Measurements from ENCODE around the gene CDC42SE1.

CDC42SE1 gene

GRCh38 chr1:151051356-151052009 lies 7.9 kb downstream of the CDC42SE1 start:
- no peak overlapping the region for H3K4me2 ChIP-seq (ENCODE audit: low read length)
- no peak overlapping the region for H3K14ac ChIP-seq (ENCODE audit: low read length)
- H3K79me1 ChIP-seq (ENCODE audit: low read length) = peaks cover 8% of the 10 kb centered on the region
- no peak overlapping the region for H3K23ac ChIP-seq (ENCODE audit: low read length)
- H4K8ac ChIP-seq (ENCODE audit: low read depth, low read length) = no peak overlapping the region
- no peak for DNase-seq
- H3K18ac ChIP-seq (ENCODE audit: low read length) = no peak overlapping the region
- H4K12ac ChIP-seq (ENCODE audit: low read depth, low read length) = no peak overlapping the region
- no peaks in the 10 kb centered on the region for H3K27me3 ChIP-seq (ENCODE audit: insufficient read depth, low read length)
- H3K79me2 ChIP-seq (ENCODE audit: control insufficient read depth, insufficient read depth, low read length, poor library complexity) = peaks cover 12% of the 10 kb centered on the region
- no peak overlapping the region for H3K4ac ChIP-seq (ENCODE audit: low read depth, low read length)
- H2BK12ac ChIP-seq (ENCODE audit: low read length) = no peak overlapping the region
- no peak overlapping the region for H3K27ac ChIP-seq (ENCODE audit: low read depth, low read length)
- H2BK5ac ChIP-seq (ENCODE audit: low read depth, low read length, poor library complexity) = no peak overlapping the region
- H2AFZ ChIP-seq (ENCODE audit: insufficient read depth, low read length, poor library complexity) = no peak overlapping the region
- H4K91ac ChIP-seq (ENCODE audit: low read depth, low read length) = no peak overlapping the region
- peaks cover 26 to 49% of the 10 kb centered on the region in 2 experiments for H3K36me3 ChIP-seq (ENCODE audit: control insufficient read depth in 1 of 2, insufficient read depth in 2 of 2, low read length in 2 of 2)
- H3K4me3 ChIP-seq (ENCODE audit: low read depth, low read length) = no peak overlapping the region
- WGBS (ENCODE audit: extremely low coverage, insufficient coverage, insufficient read length) = no CpG with 5 or more reads among the region's 2 CpGs
- H2AK5ac ChIP-seq (ENCODE audit: low read length) = no peak overlapping the region
- H3K4me1 ChIP-seq (ENCODE audit: control insufficient read depth in 1 of 2, insufficient read depth in 2 of 2, low read length in 2 of 2) = peaks cover 4 to 12% of the 10 kb centered on the region in 2 experiments
- no peak overlapping the region for H3K9ac ChIP-seq (ENCODE audit: low read length)
- no peak overlapping the region for H2BK120ac ChIP-seq (ENCODE audit: insufficient read depth, low read length, poor library complexity)
- no peaks in the 10 kb centered on the region for H3K9me3 ChIP-seq (ENCODE audit: insufficient read depth, low read depth, low read length)

GRCh38 chr1:151050051-151050688 lies 9.3 kb downstream of the CDC42SE1 start:
- Histone ChIP-seq H4K91ac (ENCODE audit: low read depth, low read length) (no peak overlapping the region), H3K79me2 (ENCODE audit: control insufficient read depth, insufficient read depth, low read length, poor library complexity) (peaks cover 7% of the 10 kb centered on the region), H3K9me3 (ENCODE audit: insufficient read depth, low read depth, low read length) (no peaks in the 10 kb centered on the region), H4K8ac (ENCODE audit: low read depth, low read length) (no peak overlapping the region), H3K14ac (ENCODE audit: low read length) (no peak overlapping the region), H3K9ac (ENCODE audit: low read length) (no peak overlapping the region), H3K4me3 (ENCODE audit: low read depth, low read length) (no peak overlapping the region), H3K4me1 (ENCODE audit: control insufficient read depth in 1 of 2, insufficient read depth in 2 of 2, low read length in 2 of 2) (peaks cover 2 to 5% of the 10 kb centered on the region in 2 experiments), H4K12ac (ENCODE audit: low read depth, low read length) (no peak overlapping the region), H3K4me2 (ENCODE audit: low read length) (no peak overlapping the region), H3K27ac (ENCODE audit: low read depth, low read length) (no peak overlapping the region), H3K23ac (ENCODE audit: low read length) (no peak overlapping the region), H2BK12ac (ENCODE audit: low read length) (no peak overlapping the region), H3K79me1 (ENCODE audit: low read length) (peaks cover 8% of the 10 kb centered on the region), H2AFZ (ENCODE audit: insufficient read depth, low read length, poor library complexity) (no peak overlapping the region), H2AK5ac (ENCODE audit: low read length) (no peak overlapping the region), H3K36me3 (ENCODE audit: control insufficient read depth in 1 of 2, insufficient read depth in 2 of 2, low read length in 2 of 2) (peaks cover 19 to 35% of the 10 kb centered on the region in 2 experiments), H3K27me3 (ENCODE audit: insufficient read depth, low read length) (no peaks in the 10 kb centered on the region), H2BK120ac (ENCODE audit: insufficient read depth, low read length, poor library complexity) (no peak overlapping the region), H2BK5ac (ENCODE audit: low read depth, low read length, poor library complexity) (no peak overlapping the region), H3K18ac (ENCODE audit: low read length) (no peak overlapping the region), H3K4ac (ENCODE audit: low read depth, low read length) (no peak overlapping the region)
- WGBS (ENCODE audit: extremely low coverage, insufficient coverage, insufficient read length) = no CpG with 5 or more reads among the region's 2 CpGs
- no peak for DNase-seq

GRCh38 chr1:151049458-151049857 lies 10.0 kb downstream of the CDC42SE1 start:
- Histone ChIP-seq H3K18ac (ENCODE audit: low read length) (no peak overlapping the region), H4K91ac (ENCODE audit: low read depth, low read length) (no peak overlapping the region), H3K4me3 (ENCODE audit: low read depth, low read length) (no peak overlapping the region), H2BK5ac (ENCODE audit: low read depth, low read length, poor library complexity) (no peak overlapping the region), H3K4me2 (ENCODE audit: low read length) (no peak overlapping the region), H3K23ac (ENCODE audit: low read length) (no peak overlapping the region), H4K12ac (ENCODE audit: low read depth, low read length) (no peak overlapping the region), H3K4me1 (ENCODE audit: control insufficient read depth in 1 of 2, insufficient read depth in 2 of 2, low read length in 2 of 2) (peaks cover 2 to 5% of the 10 kb centered on the region in 2 experiments), H2BK120ac (ENCODE audit: insufficient read depth, low read length, poor library complexity) (no peak overlapping the region), H4K8ac (ENCODE audit: low read depth, low read length) (no peak overlapping the region), H3K79me1 (ENCODE audit: low read length) (peaks cover 8% of the 10 kb centered on the region), H2AFZ (ENCODE audit: insufficient read depth, low read length, poor library complexity) (no peak overlapping the region), H2AK5ac (ENCODE audit: low read length) (no peak overlapping the region), H3K79me2 (ENCODE audit: control insufficient read depth, insufficient read depth, low read length, poor library complexity) (peaks cover 7% of the 10 kb centered on the region), H3K14ac (ENCODE audit: low read length) (no peak overlapping the region), H3K36me3 (ENCODE audit: control insufficient read depth in 1 of 2, insufficient read depth in 2 of 2, low read length in 2 of 2) (peaks cover 15 to 30% of the 10 kb centered on the region in 2 experiments), H3K9me3 (ENCODE audit: insufficient read depth, low read depth, low read length) (no peaks in the 10 kb centered on the region), H2BK12ac (ENCODE audit: low read length) (no peak overlapping the region), H3K4ac (ENCODE audit: low read depth, low read length) (no peak overlapping the region), H3K27me3 (ENCODE audit: insufficient read depth, low read length) (no peaks in the 10 kb centered on the region), H3K9ac (ENCODE audit: low read length) (no peak overlapping the region), H3K27ac (ENCODE audit: low read depth, low read length) (no peak overlapping the region)
- WGBS (ENCODE audit: extremely low coverage, insufficient coverage, insufficient read length) = no CpG with 5 or more reads among the region's 5 CpGs
- DNase-seq = no peak

GRCh38 chr1:151048645-151049032 lies 10.8 kb downstream of the CDC42SE1 start:
- no peaks in the 10 kb centered on the region for H3K9me3 ChIP-seq (ENCODE audit: insufficient read depth, low read depth, low read length)
- peak overlapping the region; percentile 88 for H3K4me2 ChIP-seq (ENCODE audit: low read length)
- no peak overlapping the region for H2BK5ac ChIP-seq (ENCODE audit: low read depth, low read length, poor library complexity)
- no peak overlapping the region for H2AK5ac ChIP-seq (ENCODE audit: low read length)
- H3K27me3 ChIP-seq (ENCODE audit: insufficient read depth, low read length) = no peaks in the 10 kb centered on the region
- no peak overlapping the region for H3K27ac ChIP-seq (ENCODE audit: low read depth, low read length)
- no peak overlapping the region for H4K91ac ChIP-seq (ENCODE audit: low read depth, low read length)
- H3K9ac ChIP-seq (ENCODE audit: low read length) = no peak overlapping the region
- peaks cover 7% of the 10 kb centered on the region for H3K79me2 ChIP-seq (ENCODE audit: control insufficient read depth, insufficient read depth, low read length, poor library complexity)
- no peak overlapping the region for H3K4me3 ChIP-seq (ENCODE audit: low read depth, low read length)
- peaks cover 2 to 5% of the 10 kb centered on the region in 2 experiments for H3K4me1 ChIP-seq (ENCODE audit: control insufficient read depth in 1 of 2, insufficient read depth in 2 of 2, low read length in 2 of 2)
- H3K79me1 ChIP-seq (ENCODE audit: low read length) = peaks cover 8% of the 10 kb centered on the region
- no peak overlapping the region for H2BK120ac ChIP-seq (ENCODE audit: insufficient read depth, low read length, poor library complexity)
- no peak overlapping the region for H3K14ac ChIP-seq (ENCODE audit: low read length)
- WGBS (ENCODE audit: extremely low coverage, insufficient coverage, insufficient read length) = no CpG with 5 or more reads among the region's 3 CpGs
- H3K23ac ChIP-seq (ENCODE audit: low read length) = no peak overlapping the region
- peaks cover 11 to 22% of the 10 kb centered on the region in 2 experiments for H3K36me3 ChIP-seq (ENCODE audit: control insufficient read depth in 1 of 2, insufficient read depth in 2 of 2, low read length in 2 of 2)
- no peak overlapping the region for H3K4ac ChIP-seq (ENCODE audit: low read depth, low read length)
- no peak overlapping the region for H2AFZ ChIP-seq (ENCODE audit: insufficient read depth, low read length, poor library complexity)
- DNase-seq = no peak
- no peak overlapping the region for H3K18ac ChIP-seq (ENCODE audit: low read length)
- no peak overlapping the region for H4K8ac ChIP-seq (ENCODE audit: low read depth, low read length)
- no peak overlapping the region for H2BK12ac ChIP-seq (ENCODE audit: low read length)
- H4K12ac ChIP-seq (ENCODE audit: low read depth, low read length) = peak overlapping the region; percentile 5
